ENCODE measurements around the gene POLR2J.
"Not testable (repeated sequence)": the region's sequence is repeated elsewhere in the genome, so short reads cannot be mapped to it uniquely, and the experiment has no call there.

Gene POLR2J

DNA sequence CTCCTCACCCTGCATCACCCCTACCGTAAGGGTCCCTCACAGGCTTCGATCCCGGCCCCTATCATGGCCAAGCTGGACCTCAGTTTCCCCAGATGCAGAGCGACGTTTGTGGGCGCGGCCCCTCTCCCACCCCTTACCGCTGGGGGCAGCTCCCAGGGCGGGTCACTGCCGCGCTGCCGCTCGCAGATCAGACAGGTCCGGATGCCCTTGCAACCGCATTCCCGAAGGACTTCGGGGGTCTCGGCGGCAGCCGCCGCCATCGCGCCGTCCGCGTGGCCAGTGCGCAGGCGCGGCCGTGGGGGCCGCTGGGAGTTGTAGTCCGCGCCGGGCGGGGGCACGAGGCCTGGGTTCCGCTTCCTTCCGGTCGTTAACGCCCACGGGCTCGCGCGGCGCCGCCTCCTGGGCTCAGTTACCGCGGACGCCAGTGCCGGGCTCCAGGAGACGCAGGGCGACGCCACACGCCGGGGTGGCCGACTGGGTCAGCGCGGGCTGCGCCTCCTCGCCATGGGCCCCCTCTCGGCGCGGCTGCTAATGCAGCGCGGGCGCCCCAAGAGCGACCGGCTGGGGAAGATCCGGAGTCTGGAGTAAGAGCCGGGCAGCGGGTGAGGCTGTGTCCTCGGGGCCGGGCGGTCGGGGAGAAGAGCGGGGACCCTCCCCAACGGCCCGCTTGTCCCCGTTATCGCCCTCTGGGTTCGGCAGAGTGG is 14.0 kb downstream of the POLR2J start, which contains the start of the genes ALKBH4 and LRWD1:
Gene ALKBH4 (minus strand): TSS at position 287 of the 704 bp plus-strand sequence. CDS start 27 bp downstream, at position 260.
Gene LRWD1 (plus strand): TSS at position 408 of the 704 bp plus-strand sequence. CDS start 97 bp downstream, at position 505.
- DNase-seq = peak; percentile 94 to 95

DNA sequence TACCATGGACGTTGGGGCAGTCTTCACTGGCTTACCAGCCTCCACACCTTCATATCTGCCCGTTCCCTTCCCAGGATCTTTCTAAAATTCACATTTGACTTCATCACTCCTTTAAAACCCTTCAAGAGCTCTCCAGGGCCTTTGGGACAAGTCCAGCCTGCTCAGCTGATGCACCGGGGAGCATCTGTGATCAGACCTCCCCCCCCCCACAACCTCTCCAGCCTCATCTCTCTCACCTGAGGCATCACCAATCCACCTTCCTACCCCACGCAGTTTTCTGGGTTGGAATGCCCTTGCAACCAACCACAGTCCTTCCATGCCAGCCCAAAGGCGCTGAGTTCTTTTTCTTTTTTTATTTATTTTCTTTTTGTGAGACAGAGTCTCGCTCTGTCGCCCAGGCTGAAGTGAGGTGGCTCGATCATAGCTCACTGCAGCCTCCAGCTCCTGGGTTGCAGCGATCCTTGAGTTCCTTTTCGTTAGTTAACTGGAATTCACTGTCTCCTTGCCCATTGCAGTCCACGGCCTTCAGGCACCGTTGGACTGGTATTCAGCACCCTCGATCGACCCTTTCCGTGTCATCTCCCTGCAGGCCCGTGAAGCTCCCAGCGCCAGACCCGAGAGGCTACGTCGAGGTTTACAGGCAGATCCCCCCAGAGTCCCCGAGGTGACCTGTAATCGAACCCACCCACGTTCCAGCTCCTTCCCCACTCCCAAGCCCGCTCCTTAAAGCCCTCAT is 14.7 kb downstream of the POLR2J start:
- no peak for DNase-seq

DNA sequence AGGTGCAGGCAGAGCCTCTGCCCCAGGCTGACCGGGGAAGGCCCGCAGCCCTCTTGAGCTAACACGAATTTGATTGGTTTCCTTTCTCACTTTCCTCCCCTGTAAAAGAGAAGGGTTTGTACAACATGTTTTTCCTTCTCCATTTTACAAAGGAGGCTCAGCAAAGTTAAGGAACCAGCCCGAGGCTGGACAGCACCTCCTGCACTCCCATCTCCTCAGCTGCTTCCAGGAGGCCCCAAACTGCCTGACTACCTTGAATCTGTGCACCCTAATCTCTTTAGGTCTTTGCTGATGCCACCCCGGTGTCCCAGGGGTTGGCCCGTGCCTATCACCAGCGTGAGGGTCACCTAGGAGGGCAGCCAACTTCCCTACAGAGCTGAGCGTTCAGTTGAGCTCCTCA is 18.3 kb downstream of the POLR2J start:
- DNase-seq = no peak

DNA sequence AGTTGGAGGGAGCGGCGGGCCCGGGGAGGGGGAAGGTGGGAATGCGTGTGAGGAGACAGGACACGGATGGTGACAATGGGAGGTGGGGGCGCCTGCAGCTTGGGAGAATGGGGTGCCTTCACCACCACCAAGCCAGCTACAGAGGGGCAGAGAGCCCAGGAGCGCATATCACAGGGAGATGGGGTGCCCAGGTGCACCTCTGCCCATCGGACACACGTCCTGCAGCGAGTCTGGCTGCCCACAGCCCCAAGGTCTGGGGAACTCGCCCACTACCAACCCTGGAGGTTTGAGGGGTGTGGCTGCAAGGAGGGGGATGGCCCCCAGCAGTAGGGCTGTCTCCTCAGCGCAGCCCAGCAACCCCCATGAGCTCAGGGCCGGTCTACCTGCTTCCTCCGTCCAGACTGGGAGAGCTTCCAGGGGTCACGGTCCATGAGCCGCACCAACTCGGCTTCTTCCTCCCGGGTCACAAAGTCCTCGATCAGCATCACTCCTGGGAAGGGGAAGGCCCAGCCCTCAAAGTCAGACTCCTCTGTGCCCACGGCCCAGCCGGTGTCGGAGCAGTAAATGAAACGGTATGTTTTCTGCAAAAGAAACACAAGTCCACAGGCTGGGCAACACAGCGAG is 19.4 kb downstream of the POLR2J start:
- no peak for DNase-seq

DNA sequence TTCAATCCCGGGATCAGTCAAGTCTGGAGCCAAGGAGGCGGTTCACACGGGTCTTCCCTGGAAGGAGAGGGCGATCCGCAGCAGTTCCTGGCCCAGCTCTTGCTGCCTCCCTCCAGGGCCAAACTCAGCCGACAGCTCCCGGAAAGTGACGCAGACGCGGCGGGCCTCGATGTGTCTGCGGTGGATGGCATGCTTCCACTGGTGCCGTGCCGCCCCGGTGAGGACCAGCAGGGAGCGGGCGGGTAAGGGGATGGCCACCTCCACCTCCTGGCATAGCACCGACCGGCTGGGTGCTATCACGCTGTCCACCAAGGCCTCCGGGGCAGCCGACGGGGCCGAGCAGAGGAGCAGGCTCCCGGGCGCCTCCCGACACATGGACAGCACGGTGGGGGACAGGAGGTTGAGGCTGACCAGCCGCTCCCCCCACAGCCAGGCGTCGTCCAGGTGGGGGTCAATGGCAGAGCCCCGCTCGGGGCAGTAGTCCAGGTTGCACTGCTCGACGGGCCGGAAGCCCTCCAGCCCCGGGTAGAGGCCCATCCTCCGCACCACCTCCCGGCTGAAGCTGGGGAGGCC is 21.3 kb downstream of the POLR2J start:
- no peak for DNase-seq

DNA sequence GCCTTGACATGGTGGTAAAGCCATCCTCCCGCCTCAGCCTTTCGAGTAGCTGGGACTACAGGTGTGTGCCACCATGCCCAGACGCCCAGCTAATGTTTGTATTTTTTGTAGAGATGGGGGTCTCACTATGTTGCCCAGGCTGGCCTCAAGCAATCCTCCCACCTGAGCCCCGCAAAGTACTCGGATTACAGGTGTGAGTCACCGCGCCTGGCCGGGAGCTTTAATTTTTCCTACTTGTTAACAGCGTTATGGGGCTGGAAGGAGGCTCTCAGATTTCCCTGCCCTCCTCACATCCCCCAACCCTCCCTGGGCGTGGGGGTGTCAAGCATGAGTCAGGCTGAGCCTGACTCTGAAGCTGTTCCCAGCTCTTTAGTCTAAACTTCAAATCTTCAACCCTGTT is 22.4 kb downstream of the POLR2J start:
- no peak for DNase-seq

DNA sequence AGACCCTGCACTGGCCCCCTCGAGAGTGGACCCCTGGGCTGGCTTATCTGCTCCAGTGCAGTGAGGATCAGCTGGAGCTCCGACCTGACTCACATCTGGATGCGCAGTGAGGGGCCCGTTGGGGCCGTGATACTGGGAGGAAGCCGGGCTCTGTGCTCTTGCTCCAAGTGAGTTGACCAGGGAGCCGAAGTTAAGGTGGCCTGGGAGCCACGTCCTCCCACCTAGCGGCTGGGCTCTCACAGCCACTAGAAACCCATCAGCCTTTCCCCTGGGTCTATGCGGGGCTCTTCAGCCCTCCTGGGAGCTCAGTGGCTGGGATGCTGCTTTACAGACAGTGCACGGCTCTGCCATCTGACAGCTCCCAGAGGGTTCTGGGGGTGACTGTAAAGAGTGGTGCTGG is 23.1 kb downstream of the POLR2J start:
- DNase-seq = no peak

DNA sequence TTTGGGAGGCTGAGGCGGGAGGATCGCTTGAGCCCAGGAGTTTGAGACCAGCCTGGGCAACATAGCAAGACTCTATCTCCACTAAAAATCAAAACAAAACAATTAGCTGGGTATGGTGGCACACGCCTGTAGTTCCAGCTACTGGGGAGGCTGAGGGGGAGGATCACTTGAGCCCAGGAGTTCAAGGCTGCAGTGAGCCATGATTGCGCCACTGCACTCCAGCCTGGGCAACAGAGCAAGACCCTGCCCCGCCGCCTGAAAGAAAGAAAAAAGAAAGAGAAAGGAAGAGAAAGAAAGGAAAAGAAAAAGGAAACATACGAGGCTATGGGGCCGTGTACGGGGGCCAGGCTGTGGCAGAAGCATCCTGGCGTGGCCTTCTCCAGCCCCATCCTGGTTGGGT is 23.8 kb downstream of the POLR2J start:
- not testable (repeated sequence) for DNase-seq

DNA sequence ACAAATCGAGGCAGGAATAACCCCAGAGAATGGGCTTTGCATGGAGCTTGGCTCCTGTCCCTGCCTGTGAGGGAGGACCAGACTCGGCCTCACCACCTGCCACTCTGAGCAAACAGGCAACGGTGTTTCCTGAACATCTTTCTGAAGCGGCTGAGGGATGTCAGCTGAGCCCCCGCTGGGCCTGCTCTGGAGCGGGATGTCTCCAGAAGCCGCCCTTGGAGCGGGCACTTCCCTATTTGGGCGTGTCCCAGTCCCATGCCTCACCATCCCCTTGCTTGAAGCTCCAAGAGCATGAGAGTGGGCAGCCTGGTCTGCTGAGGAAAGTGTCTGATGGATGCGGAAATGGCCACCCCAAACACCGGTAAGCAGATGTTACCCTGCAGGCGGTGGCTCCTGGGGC is 24.3 kb downstream of the POLR2J start:
- no peak for DNase-seq

DNA sequence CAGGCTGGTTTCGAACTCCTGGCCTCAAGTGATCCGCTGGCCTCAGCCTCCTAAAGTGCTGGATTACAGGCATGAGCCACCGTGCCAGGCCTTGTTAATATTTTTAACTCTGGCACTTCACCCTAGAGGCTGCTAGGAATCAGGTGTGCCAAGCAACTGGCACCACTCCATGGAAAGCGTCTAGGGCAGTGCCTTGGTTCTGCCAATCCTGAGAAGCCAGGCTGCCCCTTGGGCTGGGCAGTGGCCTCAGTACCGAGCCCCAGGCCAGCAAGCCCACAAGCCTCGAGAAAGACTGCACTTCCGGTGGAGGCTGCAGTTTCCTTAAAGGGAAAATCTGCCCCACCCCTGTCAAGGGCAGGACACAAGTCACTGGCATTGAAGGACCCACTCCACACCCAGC is 25.4 kb downstream of the POLR2J start:
- DNase-seq = no peak

DNA sequence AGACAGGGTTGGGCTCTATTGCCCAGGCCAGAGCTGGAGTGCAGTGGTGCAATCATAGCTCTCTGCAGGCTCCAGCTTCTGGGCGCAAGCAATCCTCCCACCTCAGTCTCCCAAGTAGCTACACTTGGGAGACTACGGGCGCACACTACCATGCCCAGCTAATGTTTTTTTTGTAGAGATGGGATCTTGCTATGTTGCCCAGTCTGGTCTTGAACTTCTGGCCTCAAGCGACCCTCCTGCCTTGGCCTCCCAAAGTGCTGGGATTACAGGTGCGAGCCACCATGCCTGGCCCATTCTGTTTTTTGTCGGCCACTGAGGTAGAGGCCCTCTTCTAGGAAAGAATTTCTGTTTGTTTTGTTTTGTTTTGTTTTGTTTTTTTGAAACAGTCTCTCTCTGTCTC is 26.3 kb downstream of the POLR2J start:
- no peak for DNase-seq

DNA sequence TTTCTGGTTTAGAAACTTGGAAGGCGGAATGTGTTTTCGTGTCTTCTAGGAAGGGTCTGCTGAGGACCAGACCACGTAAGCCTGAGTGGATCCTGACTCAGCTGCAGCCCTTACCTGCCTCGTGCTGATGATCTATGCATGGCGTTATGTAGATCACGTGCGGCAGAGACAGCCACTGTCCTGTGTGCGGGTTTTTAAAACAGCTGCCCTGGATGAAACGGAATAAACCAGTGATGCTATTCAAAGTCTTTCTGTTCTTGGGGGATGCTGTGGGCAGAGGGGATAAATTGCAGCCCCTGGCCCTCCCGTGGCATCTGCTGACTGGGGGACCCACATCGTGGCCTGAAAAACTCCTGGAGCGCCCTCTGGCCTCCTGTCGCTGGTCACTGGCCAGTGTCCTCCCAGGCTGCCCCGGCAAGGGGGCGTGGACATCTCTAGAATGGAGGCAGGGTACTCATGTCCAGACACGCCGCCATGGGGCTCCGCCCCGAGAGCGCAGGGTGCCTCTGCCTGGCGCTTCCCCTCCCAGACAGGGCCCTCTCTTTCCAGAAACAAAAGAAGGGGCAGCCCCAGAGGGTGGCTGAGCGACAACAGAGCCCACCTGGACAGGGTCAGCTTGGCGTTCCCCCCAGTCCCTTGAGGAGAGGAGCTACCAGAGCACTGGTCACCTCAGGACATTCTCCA is 27.2 kb downstream of the POLR2J start:
- DNase-seq = no peak

DNA sequence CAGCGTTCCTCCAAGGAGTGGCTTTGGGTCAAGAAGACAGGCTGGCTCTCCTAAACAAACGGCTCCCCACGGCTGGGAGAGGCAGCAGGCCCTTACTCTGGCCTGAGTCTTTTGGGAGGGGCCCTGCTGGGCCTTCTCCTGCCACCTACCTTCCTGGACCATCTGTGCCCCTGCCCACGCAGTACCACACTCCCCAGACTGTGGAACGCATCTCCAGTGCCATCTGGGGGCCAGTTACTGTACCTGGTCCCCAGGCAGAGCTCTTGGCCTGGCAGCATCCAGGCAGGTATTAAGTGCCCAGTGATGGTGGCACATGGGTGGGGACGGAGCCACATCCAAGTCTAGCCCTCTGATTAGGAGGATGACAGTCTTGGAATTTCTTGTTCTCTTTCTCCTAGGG is 28.5 kb downstream of the POLR2J start:
- peak; percentile 60 to 68 for DNase-seq

DNA sequence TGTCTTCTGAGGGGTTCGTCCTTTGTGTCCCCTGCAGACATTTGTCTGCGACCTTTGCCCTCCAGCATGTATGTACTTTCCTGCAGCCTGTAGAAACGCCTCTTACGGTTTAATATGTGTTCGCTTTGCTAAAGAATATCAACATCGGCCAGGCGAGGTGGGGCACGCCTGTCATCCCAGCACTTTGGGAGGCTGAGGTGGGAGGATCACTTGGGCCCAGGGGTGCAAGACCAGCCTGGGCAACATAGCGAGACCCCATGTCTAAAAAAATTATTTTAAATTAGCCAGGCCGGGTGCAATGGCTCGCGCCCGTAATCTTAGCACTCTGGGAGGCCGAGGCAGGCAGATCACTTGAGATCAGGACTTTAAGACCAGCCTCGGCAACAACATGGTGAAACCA is 29.6 kb downstream of the POLR2J start:
- no peak for DNase-seq

DNA sequence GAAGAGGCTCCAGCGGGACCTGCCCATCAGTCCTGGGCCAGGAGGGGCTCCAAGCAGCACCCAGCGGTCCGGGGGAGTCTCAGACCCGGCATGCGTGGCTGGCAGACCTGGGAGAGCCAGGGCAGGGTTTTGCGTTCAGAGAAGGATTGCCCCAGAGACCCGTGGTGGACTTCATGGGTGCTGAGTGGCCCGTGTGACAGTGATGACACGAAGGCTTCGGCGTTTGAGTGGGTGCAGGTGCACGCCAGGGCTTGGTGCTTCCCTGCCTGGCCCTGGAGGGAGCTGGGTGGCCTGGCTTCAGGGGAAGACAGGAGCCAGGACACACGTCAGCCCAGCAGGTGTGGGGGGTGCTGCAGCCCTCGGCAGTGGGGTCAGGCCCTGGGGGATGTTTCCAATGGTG is 31.4 kb downstream of the POLR2J start:
- DNase-seq = no peak

DNA sequence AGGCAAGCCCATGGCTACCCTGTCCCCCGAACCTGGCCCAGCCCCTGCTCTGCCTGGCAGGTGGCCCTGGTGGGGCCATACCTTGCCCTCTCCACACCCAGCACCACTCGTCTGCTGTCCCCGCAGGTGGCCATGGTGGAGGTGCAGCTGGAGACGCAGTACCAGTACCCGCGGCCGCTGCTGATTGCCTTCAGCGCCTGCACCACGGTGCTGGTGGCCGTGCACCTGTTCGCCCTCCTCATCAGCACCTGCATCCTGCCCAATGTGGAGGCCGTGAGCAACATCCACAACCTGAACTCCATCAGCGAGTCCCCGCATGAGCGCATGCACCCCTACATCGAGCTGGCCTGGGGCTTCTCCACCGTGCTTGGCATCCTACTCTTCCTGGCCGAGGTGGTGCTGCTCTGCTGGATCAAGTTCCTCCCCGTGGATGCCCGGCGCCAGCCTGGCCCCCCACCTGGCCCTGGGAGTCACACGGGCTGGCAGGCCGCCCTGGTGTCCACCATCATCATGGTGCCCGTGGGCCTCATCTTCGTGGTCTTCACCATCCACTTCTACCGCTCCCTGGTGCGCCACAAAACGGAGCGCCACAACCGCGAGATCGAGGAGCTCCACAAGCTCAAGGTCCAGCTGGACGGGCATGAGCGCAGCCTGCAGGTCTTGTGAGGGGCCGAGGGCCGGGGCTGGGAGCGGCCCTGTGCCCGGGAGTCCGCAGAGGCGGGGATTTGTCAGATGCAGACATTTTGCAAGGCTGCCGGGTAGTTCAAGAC is 32.1 kb downstream of the POLR2J start:
- DNase-seq = no peak

DNA sequence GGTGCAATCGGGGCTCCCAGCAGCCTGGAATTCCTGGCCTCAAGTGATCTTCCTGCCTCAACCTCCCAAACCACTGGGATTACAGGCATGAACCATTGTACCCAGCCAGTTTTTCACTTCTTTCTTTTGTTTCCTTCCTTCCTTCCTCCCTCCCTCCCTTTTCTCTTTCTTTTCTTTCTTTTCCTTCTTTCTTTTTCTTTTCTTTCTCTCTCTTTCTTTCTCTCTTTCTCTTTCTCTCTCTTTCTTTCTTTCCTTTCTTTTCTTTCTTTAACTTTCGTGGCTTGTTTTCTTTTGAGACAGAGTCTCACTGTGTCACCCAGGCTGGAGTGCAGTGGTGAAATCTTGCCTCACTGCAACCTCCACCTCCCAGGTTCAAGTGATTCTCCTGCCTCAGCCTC is 33.0 kb downstream of the POLR2J start:
- no peak for DNase-seq

DNA sequence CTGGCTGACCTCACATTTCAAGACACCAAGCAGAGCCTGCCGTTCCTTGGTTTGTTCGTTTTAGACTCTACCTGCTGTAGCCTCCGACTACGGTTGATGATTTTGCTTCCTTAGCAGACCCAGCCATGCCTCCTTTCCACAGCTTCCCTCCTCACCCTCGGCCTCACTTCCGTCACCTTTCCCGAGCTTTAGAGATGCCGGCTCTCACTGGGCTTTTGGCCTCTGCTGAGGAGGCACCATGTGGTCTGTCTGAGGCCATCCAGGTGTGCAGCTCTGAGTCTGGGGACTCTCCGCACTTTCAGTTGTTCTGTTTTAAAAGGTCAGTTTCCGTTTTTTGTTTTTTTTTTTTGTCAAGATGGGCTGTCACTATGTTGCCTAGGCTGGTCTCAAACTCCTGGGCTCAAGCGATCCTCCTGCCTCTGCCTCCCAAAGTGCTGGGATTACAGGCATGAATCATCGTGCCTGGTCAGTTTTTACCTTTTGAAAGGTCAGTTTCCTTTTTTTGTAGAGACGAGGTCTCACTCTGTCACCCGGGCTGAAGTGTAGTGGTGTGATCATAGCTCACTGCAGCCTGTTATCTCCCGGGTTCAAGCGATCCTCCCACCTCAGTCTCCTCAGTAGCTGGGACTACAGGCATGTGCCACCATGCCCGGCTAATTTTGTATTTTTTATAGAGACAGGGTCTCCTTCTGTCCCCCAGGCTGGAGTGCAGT is 33.6 kb downstream of the POLR2J start:
- DNase-seq = peak in 1 of 2 donors; percentile 37

DNA sequence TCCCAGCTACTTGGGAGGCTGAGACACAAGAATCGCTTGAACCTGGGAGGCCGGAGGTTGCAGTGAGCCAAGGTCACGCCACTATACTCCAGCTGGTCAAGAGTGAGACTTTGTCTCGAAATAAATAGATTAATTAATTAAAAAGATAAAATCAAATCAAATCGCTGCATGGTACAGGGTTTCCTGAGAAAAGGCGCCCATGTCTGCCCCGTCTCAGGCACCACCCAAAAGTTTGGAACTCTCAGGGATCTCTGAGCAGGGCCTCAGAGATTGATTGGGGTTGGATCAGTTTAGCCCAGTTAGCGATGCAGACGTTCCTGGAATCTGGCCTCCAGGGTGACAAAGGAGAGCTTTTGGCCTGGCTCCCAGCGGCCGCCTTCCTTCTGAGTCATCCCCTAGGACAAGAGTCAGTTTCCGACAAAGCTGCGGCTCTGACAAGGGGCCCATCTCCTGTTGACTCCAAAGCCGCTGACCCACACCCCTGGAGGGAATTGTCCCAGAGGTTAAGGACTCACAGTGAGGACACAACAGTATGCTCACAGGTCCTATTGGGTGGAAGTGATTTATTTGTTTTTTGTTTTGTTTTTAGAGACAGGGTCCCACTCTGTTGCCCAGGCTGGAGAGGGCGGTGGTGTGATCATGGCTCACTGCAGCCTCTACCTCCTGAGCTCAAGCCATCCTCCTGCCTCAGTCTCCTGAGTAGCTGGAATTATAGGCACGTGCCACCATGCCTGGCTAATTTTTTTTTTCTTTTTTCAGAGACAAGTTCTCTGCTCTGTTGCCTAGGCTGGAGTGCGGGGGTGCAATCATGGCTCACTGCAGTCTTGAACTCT is 38.5 kb downstream of the POLR2J start:
- DNase-seq = no peak

DNA sequence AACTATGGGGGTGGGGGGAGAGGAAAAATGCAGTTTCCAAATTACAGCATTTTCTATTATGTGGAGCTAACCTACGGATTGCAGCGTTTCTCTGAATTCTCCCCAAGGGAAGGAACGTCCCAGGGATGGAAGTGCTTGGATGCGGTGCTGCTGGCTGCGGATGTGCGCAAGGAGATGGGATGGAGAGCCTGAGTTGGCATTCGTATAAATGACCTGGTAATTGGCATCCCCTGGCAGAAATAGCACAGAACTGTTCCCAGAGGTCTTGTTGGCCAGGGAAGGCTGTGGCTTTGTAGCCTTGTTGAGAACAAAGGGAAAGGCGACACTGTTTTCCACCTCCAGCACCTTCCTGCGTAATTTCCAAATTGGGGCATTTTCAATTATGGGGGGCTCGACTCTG is 42.6 kb downstream of the POLR2J start:
- DNase-seq = no peak

Measured in CD4-positive, alpha-beta T cell treated with Interleukin-1 beta for 1 hour (primary cell).